HFF-Myc (cell line): Measurements from ENCODE around the gene VPS54.

Experiments used
- DNase-seq: peaks from one replicate; pipeline ENCODE4 v3.0.0-alpha.2; 2011; ENCODE audit warnings: low read depth; ENCODE audit errors: extremely low read depth
- H3K4me3 ChIP-seq: replicated peaks from 2 replicates; pipeline ENCODE4 v1.5.1; 2011; ENCODE audit warnings: low read depth, mild to moderate bottlenecking, control low read depth, low read length
- TF ChIP-seq, protein P1 (sequence below): IDR thresholded peaks from 2 replicates; pipeline ENCODE4 v1.5.1; 2012; ENCODE audit warnings: mild to moderate bottlenecking, low read depth, low read length, control low read depth; ENCODE audit errors: missing control alignments

The VPS54 gene

DNA sequence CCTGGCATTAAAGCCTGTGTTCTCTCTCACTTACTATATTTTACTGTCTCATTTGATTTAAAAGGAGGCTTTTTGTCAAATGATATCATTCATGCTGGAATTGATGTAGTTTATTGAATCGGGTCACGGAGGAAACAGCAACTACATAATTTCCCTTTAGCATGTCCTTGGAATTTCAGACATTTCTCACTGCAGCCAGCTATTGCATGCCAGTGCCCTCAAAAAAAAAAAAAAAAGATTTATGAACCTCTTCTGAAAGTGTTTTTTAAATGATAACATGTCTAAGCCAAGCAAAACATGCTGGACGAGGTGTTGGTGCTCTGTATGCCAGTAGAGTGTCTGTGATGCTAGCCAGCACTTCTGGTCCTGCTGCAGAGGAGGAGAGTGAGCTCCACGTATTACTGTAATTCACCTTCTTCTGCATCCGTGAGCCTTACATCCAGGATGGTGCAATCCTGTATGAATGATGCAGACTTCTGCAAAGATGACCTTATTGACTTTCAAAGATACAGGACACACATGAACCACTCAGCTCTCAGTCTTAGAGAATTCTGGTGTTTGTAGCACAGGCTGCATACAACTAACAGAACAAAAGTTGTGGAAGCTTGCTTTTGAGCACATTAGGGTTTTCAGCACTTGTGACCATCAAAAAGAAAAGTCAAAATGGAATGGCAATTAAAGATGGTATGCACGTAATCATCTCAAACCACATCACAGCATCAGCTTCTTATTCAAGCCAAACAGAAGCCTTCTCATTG lies 146.5 kb downstream of the VPS54 start:
- TF ChIP-seq, protein P1, sequence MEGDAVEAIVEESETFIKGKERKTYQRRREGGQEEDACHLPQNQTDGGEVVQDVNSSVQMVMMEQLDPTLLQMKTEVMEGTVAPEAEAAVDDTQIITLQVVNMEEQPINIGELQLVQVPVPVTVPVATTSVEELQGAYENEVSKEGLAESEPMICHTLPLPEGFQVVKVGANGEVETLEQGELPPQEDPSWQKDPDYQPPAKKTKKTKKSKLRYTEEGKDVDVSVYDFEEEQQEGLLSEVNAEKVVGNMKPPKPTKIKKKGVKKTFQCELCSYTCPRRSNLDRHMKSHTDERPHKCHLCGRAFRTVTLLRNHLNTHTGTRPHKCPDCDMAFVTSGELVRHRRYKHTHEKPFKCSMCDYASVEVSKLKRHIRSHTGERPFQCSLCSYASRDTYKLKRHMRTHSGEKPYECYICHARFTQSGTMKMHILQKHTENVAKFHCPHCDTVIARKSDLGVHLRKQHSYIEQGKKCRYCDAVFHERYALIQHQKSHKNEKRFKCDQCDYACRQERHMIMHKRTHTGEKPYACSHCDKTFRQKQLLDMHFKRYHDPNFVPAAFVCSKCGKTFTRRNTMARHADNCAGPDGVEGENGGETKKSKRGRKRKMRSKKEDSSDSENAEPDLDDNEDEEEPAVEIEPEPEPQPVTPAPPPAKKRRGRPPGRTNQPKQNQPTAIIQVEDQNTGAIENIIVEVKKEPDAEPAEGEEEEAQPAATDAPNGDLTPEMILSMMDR, result no peak
- no peak overlapping the region for H3K4me3 ChIP-seq
- DNase-seq, result no peak

GRCh38 chr2:63871864-63872263 lies 147.4 kb downstream of the VPS54 start:
- no peak overlapping the region for H3K4me3 ChIP-seq
- TF ChIP-seq, protein P1, result no peak
- DNase-seq, result no peak

DNA sequence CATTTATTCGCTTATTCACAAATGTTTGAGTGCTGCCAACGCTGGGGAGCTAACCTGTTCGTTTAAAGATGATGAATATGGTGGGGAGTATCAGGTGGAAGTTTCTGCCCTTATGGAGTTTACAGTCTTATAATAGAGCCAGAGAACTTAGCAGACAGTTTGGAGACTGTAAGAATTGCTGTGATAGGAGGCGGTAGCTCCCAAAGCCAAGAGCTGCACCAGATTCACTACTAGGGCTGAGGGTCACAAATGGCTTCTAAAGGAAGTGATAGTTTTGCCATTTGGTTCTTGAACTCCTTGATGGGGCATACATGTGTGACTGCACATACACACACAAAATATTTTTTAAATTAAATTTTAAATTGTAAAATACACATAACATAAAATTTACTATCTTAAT lies 148.5 kb downstream of the VPS54 start:
- DNase-seq, result no peak
- TF ChIP-seq, protein P1, result no peak
- no peak overlapping the region for H3K4me3 ChIP-seq

- DNase-seq, result no peak
- TF ChIP-seq, protein P1, result no peak
- H3K4me3 ChIP-seq, result no peak overlapping the region
These were observed 153.1 kb downstream of the VPS54 start for GRCh38 chr2:63866009-63866709.

DNA sequence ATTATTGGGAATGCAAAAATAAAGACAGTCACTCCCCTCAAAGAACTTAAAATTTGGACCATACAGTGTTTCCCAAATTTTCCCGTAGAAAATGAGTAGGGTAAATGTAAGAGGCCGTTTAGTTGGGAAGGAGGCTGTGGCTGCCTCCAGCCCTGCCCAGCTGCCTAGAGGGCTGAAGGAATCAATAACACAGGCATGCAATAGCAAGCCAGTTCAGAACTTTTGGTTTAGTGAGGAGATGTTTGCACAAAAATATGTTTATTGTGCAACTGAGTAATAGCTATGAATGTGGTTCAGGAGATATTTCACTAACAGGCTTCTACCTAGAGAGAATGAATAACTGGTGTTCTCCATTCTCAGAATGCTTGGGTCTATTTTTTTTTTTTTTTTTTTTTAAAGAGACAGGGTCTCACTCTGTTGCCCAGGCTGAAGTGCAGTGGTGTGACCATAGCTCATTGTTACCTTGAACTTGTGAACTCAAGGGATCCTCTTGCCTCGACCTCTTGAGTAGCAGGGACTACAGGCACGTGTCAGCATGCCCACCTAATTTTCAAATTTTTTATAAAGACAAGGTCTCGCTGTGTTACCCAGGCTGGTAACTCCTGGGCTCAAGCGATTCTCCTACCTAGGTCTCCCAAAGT lies 153.9 kb downstream of the VPS54 start:
- H3K4me3 ChIP-seq, result no peak overlapping the region
- TF ChIP-seq, protein P1, result no peak
- DNase-seq, result no peak

GRCh38 chr2:63863707-63864106 lies 155.5 kb downstream of the VPS54 start:
- DNase-seq, result no peak
- TF ChIP-seq, protein P1, result no peak

More at GRCh38 chr2:63863707-63864106, 155.5 kb downstream of the VPS54 start:
- H3K4me3 ChIP-seq, result no peak overlapping the region
